ENCODE results near the gene S1PR3. TPM values are rescaled to one million over a fixed set of nuclear protein-coding genes. Genes with fewer than 3 reads are reported as not detected.

The S1PR3 gene
- total and polyA plus RNA-seq, 2 donors (not counting 1 experiment from before 2014, with no cell fraction given) = 20.5 to 23.8 TPM

GRCh38 chr9:88952086-88952615 lies 39.1 kb upstream of the S1PR3 start:
- DNase-seq (ENCODE audit: low read depth in 2 of 2) = no peak
- Histone ChIP-seq H3K9ac (ENCODE audit: insufficient read depth, low read length) (no peak overlapping the region), H3K9me3 (ENCODE audit: control insufficient read depth, insufficient read depth, low read depth, low read length) (no peaks in the 10 kb centered on the region), H3K4me3 (replicated peaks in 1 of 4; ENCODE audit: control extremely low read depth in 1 of 4, insufficient read depth in 1 of 4, low read depth in 3 of 4, low read length in 4 of 4) (no peak overlapping the region), H3K79me2 (ENCODE audit: control insufficient read depth, insufficient read depth, low read length) (no peaks in the 10 kb centered on the region), H3K27me3 (ENCODE audit: control insufficient read depth, insufficient read depth, low read length) (no peaks in the 10 kb centered on the region), H3K4me1 (ENCODE audit: control insufficient read depth, extremely low read depth, insufficient read depth, low read length) (peaks cover 13% of the 10 kb centered on the region), H2AFZ (ENCODE audit: low read length) (no peak overlapping the region), H3K4me2 (ENCODE audit: extremely low read depth, insufficient read depth, low read length) (no peak overlapping the region), H3K36me3 (ENCODE audit: control insufficient read depth, insufficient read depth, low read length) (no peaks in the 10 kb centered on the region), H4K20me1 (ENCODE audit: control insufficient read depth, extremely low read depth, insufficient read depth, low read length) (no peaks in the 10 kb centered on the region), H3K27ac (ENCODE audit: insufficient read depth, low read length) (no peak overlapping the region)
- no peak for TF ChIP-seq EZH2 (IDR thresholded peaks at IDR 0.05; ENCODE audit: low read length, missing control alignments)
- TF ChIP-seq CTCF (conservative IDR thresholded peaks at IDR 0.05 in 1 of 2, IDR thresholded peaks at IDR 0.05 in 1 of 2; ENCODE audit: low read depth in 1 of 2, low read length in 2 of 2) = no peak

- no peak for DNase-seq (ENCODE audit: low read depth in 2 of 2)
- Histone ChIP-seq H3K79me2 (ENCODE audit: control insufficient read depth, insufficient read depth, low read length) (no peaks in the 10 kb centered on the region), H4K20me1 (ENCODE audit: control insufficient read depth, extremely low read depth, insufficient read depth, low read length) (no peaks in the 10 kb centered on the region), H3K4me3 (replicated peaks in 1 of 4; ENCODE audit: control extremely low read depth in 1 of 4, insufficient read depth in 1 of 4, low read depth in 3 of 4, low read length in 4 of 4) (no peak overlapping the region), H3K9ac (ENCODE audit: insufficient read depth, low read length) (no peak overlapping the region), H3K27me3 (ENCODE audit: control insufficient read depth, insufficient read depth, low read length) (peaks cover 5% of the 10 kb centered on the region), H3K4me2 (ENCODE audit: extremely low read depth, insufficient read depth, low read length) (peak overlapping the region; percentile 85), H3K36me3 (ENCODE audit: control insufficient read depth, insufficient read depth, low read length) (no peaks in the 10 kb centered on the region), H3K4me1 (ENCODE audit: control insufficient read depth, extremely low read depth, insufficient read depth, low read length) (peaks cover 13% of the 10 kb centered on the region), H2AFZ (ENCODE audit: low read length) (peak overlapping the region; percentile 73), H3K9me3 (ENCODE audit: control insufficient read depth, insufficient read depth, low read depth, low read length) (no peaks in the 10 kb centered on the region), H3K27ac (ENCODE audit: insufficient read depth, low read length) (no peak overlapping the region)
- TF ChIP-seq CTCF (conservative IDR thresholded peaks at IDR 0.05 in 1 of 2, IDR thresholded peaks at IDR 0.05 in 1 of 2; ENCODE audit: low read depth in 1 of 2, low read length in 2 of 2) (no peak), EZH2 (IDR thresholded peaks at IDR 0.05; ENCODE audit: low read length, missing control alignments) (no peak)
Observed at GRCh38 chr9:88952976-88953375, 38.3 kb upstream of the S1PR3 start.

GRCh38 chr9:88953381-88954029 lies 37.8 kb upstream of the S1PR3 start:
- Histone ChIP-seq H3K36me3 (ENCODE audit: control insufficient read depth, insufficient read depth, low read length) (no peaks in the 10 kb centered on the region), H3K4me3 (replicated peaks in 1 of 4; ENCODE audit: control extremely low read depth in 1 of 4, insufficient read depth in 1 of 4, low read depth in 3 of 4, low read length in 4 of 4) (peak overlapping the region in 2 of 4 experiments; percentile 3 to 14), H3K4me1 (ENCODE audit: control insufficient read depth, extremely low read depth, insufficient read depth, low read length) (peaks cover 10% of the 10 kb centered on the region), H3K4me2 (ENCODE audit: extremely low read depth, insufficient read depth, low read length) (peak overlapping the region; percentile 85), H3K79me2 (ENCODE audit: control insufficient read depth, insufficient read depth, low read length) (no peaks in the 10 kb centered on the region), H2AFZ (ENCODE audit: low read length) (peak overlapping the region; percentile 73), H3K9ac (ENCODE audit: insufficient read depth, low read length) (no peak overlapping the region), H3K9me3 (ENCODE audit: control insufficient read depth, insufficient read depth, low read depth, low read length) (no peaks in the 10 kb centered on the region), H4K20me1 (ENCODE audit: control insufficient read depth, extremely low read depth, insufficient read depth, low read length) (no peaks in the 10 kb centered on the region), H3K27ac (ENCODE audit: insufficient read depth, low read length) (peak overlapping the region; percentile 57), H3K27me3 (ENCODE audit: control insufficient read depth, insufficient read depth, low read length) (peaks cover 5% of the 10 kb centered on the region)
- DNase-seq (ENCODE audit: low read depth in 2 of 2) = peak; percentile 49 to 84
- no peak for TF ChIP-seq EZH2 (IDR thresholded peaks at IDR 0.05; ENCODE audit: low read length, missing control alignments)
- TF ChIP-seq CTCF (conservative IDR thresholded peaks at IDR 0.05 in 1 of 2, IDR thresholded peaks at IDR 0.05 in 1 of 2; ENCODE audit: low read depth in 1 of 2, low read length in 2 of 2) = no peak
